NCI-H1048 (cell line): ENCODE results near the gene TCAIM.

Experiments used
- DNase-seq: peaks from one replicate; lab custom pipeline; 2025; lab: John Stamatoyannopoulos, UW

TCAIM gene

GRCh38 chr3:44338010-44338827 lies at the start of gene TCAIM:
TCAIM (plus strand) TSS chr3:44338766; CDS start chr3:44354783, 16,017 bp downstream.
- DNase-seq, result peak; percentile 91

GRCh38 chr3:44289882-44290462 lies 48.6 kb upstream of the TCAIM start:
- no peak for DNase-seq

DNA sequence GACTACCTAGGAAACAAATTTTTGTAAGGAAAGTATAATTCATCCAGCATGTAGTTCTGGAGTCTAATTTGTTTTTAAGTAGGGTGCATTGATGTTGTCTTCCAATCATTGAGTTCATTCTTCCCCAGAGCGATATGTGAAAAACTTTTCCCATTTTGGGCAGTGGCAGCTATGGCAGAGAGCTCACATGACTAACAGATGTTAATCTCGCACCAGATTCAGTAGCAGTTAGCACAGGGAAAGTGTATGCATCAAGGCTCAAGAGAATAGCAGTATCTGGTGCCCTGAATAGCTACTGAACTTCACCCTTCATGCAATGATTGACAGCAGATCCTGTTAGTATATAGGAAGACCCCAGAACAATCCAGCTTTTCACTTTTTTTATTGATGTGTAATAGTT lies 46.3 kb upstream of the TCAIM start:
- no peak for DNase-seq

GRCh38 chr3:44292947-44293346 lies 45.6 kb upstream of the TCAIM start:
- no peak for DNase-seq

- no peak for DNase-seq
Measured at GRCh38 chr3:44297255-44297654, 41.3 kb upstream of the TCAIM start.

DNA sequence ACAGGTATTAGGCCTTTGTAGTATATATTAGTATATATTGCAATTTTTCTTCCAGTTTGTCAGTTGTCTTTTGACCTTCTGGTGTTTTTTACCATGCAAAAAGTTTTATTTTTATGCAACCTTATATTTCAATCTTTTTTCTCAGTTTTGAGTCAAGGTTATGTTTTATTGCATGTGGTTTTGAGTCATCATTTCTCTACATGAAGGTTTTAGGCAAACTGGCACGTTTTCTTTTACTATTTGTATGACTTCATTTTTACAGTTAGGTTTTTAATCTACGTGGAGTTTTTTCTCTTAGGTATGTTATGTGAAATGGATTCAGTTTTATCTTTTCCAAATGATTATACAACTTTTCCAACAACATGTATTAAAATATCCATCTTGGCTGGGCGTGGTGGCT lies 36.8 kb upstream of the TCAIM start:
- no peak for DNase-seq

DNA sequence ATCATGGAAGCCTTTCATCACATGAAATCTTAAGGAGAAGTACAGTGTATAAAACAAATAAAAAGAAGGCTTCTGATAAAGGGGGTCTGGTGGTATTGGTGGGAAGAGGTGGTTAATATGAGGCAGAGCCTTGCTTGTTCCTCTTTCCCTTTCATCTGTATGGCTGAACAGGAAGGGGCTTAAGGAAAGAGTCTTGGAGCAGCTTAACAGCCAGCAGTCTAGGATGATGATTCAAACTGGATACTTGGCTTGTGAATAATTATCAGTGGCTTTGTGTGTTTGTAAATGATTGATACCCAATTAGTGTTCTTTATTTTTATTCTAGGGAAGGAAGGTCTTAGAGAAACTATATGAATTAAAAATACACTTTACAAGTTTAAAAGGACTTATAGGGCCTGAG lies 29.1 kb upstream of the TCAIM start:
- no peak for DNase-seq

DNA sequence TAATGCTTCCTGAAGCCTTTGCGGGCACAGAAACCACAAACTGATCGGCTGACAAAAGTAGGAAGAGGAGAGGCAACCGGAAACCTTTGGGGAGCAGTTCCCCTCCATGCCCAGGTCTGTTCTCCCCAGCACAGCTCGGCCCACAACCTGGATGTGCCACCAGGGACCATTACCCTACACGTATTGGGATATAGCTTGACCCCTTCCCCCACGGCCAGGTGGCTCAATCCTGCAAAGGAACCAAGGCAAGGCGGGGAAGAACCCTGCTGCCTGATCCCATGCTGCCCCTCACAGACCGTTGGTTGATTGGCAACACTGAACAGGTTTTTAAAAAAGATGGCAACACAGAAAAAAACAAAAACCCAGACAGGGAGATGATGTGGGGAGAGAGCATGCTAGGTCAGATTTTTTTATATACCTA lies 19.7 kb upstream of the TCAIM start:
- no peak for DNase-seq

DNA sequence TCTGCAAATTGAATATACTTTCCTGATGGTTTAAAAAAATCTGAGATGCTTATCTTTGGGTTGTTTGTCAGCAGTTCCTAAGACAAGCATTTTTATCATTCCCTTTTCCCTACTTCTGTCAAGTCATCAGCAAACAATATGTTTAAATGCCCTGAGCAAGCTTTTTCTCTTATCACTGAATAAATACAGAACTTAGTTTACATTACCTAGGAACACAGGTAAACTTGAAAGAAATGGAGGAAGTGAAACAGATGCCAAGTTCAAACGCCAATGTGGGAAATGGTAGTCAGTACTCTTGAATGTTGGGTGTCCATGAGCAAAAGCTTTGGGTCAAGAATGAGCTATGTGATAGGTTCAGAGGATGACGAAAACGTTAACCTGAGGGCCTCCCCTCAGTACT lies 17.2 kb upstream of the TCAIM start:
- DNase-seq, result no peak

- DNase-seq, result peak; percentile 24
Measured at GRCh38 chr3:44323341-44323955, 15.1 kb upstream of the TCAIM start.

DNA sequence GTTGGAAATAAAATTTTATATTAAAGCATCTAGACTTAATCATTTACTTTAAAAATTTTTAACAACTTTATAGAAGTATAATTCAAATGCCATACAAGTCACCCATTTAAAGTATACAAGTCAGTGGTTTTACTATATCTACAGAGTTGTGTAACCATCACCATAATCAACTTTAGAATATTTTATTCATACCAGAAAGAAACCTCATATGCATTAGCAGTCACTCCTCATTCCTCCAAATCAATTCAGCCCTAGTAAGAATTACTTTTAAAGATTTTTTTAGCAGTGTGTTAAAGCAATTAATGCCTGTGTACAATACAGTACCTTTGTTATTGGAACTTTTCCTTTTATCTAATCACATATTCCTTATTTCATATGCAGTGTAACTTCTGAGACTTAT lies 14.0 kb upstream of the TCAIM start:
- no peak for DNase-seq

GRCh38 chr3:44326019-44326418 lies 12.5 kb upstream of the TCAIM start:
- no peak for DNase-seq

GRCh38 chr3:44326515-44326914 lies 12.1 kb upstream of the TCAIM start:
- no peak for DNase-seq

DNA sequence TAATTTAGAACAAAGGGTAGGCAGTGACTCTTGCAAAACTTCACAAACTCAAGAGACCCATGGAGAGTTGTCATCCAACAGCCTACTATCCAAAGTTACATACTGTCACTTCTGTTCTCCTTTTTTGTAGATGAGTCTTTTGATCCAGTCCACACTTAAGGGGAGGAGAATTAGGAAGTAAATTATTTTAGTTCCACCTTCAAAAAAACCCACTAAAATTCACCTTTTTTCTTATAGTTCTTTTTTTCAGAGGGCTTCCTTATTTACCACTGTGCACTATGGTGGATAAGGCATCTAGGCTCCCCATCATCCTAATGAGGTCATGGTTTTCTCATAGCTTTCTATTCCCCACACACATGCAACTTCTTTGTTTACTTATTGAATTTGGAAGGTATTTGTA lies 8.6 kb upstream of the TCAIM start:
- DNase-seq, result no peak

- DNase-seq, result no peak
Measured at GRCh38 chr3:44330444-44330843, 8.1 kb upstream of the TCAIM start.

GRCh38 chr3:44334326-44334725 lies 4.2 kb upstream of the TCAIM start:
- DNase-seq, result no peak

GRCh38 chr3:44337248-44337785 lies 1.2 kb upstream of the TCAIM start:
- DNase-seq, result no peak

DNA sequence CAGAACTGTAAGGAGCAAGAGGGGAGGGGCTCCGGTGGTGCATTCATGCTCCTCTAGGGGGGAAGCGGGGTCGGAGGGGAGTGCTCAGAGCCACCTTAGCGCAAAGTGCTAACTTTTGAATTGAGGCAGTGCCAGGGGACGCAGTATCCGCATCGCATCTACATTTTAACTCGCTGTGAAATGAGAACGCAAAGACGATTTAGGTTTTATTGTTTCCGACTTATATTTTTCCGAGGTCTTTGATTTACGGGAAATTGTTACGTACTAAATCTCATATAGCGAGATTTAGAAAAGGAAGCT lies 212 bp downstream of the TCAIM start:
- no peak for DNase-seq

GRCh38 chr3:44339181-44340057 lies 853 bp downstream of the TCAIM start:
- DNase-seq, result no peak

GRCh38 chr3:44340058-44340395 lies 1.5 kb downstream of the TCAIM start:
- DNase-seq, result no peak

DNA sequence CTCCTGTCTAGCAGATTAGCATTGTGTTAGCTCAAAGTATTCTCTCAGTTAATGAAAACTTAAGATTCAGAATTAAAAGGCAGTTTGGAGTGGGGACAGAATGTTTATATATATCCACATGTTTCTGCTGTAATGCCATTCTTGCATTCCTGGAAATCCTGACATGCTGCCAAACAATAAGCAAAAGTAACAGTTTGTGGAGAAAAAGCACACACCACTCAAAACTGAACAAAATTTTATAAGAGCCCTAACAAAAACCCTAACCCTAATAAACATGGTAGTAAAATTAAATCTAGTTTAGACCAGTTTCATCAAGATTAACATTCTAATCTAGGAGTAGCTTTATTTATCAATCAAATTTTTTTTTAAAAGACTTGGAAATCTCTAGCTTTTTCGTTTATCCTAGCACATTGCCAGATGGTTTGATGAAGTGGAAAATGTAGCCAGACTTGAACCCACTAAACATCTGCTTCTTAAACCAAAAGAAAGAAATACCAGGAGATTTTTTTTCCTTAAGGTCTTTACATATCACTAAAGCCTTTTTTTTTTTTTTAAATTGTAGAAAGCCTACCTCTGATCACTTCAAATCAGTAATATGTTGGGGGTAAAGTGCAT lies 3.7 kb downstream of the TCAIM start:
- no peak for DNase-seq

GRCh38 chr3:44343421-44343820 lies 4.9 kb downstream of the TCAIM start:
- DNase-seq, result no peak
